Measurements from ENCODE around the gene HIP1R. TPM values are rescaled to one million over a fixed set of nuclear protein-coding genes. Genes with fewer than 3 reads are reported as not detected.

Gene HIP1R
- total RNA-seq, 2 donors from 2014 or later: 42.6 to 74.2 TPM

DNA sequence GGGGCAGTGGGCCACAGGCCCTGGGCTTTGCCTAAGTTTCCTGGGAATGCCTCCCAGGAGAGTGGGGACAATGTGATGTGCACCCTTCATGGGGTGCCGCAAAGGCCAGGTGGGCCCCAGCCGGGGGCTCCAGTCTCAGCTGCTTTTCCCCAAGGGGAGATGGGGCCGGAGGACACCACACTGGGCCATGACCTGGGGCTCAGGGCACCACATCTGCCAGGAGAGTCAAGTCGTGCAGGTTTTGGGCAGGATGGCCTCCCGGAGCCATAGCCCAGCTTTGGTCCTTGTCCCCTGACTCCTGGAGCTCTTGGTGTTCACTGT, 12.2 kb downstream of the HIP1R start:
- Histone ChIP-seq H3K27ac (no peak overlapping the region), H3K9me3 (no peaks in the 10 kb centered on the region), H3K27me3 (no peaks in the 10 kb centered on the region), H3K9ac (ENCODE audit: low read depth in 2 of 2, low read length in 2 of 2) (no peak overlapping the region), H3K36me3 (no peaks in the 10 kb centered on the region), H3K4me3 (no peak overlapping the region), H3K4me1 (no peaks in the 10 kb centered on the region)
- DNase-seq: no peak
- no peak for TF ChIP-seq CTCF (IDR thresholded peaks at IDR 0.05)
- intact Hi-C loops (cut with DNase I): no loop called here

DNA sequence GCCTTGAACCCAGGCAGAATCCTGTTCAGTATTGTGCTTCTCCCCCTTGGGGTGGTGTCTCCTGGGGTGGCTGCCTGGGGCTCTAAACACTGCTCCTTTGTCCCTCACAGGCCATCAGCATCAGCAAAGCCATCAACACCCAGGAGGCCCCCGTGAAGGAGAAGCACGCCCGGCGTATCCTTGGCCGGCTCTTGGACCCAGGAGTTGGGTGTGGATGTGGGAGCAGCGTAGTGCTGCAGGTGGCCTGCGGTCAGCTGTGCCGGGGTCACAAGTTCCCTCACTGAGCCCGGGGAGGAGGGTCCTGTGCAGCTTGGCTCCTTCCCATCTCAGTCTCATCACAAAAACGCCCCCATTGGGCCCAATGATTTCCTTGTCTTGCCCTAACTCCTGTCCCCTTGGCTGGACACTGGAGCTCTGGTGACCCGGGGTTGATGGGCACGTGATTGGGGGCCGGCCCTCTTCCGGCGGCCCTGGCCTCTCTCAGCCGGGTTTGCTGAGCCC, 12.7 kb downstream of the HIP1R start:
- H3K9me3 ChIP-seq: no peaks in the 10 kb centered on the region
- intact Hi-C loops (cut with DNase I): no loop called here
- H3K27ac ChIP-seq: no peak overlapping the region
- no peaks in the 10 kb centered on the region for H3K4me1 ChIP-seq
- no peak for TF ChIP-seq CTCF (IDR thresholded peaks at IDR 0.05)
- no peak overlapping the region for H3K4me3 ChIP-seq
- H3K27me3 ChIP-seq: no peaks in the 10 kb centered on the region
- H3K9ac ChIP-seq (ENCODE audit: low read depth in 2 of 2, low read length in 2 of 2): no peak overlapping the region
- no peaks in the 10 kb centered on the region for H3K36me3 ChIP-seq
- no peak for DNase-seq

- no peak for TF ChIP-seq CTCF (IDR thresholded peaks at IDR 0.05)
- H3K36me3 ChIP-seq: no peaks in the 10 kb centered on the region
- H3K27me3 ChIP-seq: no peaks in the 10 kb centered on the region
- no peak overlapping the region for H3K9ac ChIP-seq (ENCODE audit: low read depth in 2 of 2, low read length in 2 of 2)
- no peak overlapping the region for H3K4me3 ChIP-seq
- H3K4me1 ChIP-seq: no peaks in the 10 kb centered on the region
- no peak overlapping the region for H3K27ac ChIP-seq
- intact Hi-C loops (cut with DNase I): no loop called here
- no peaks in the 10 kb centered on the region for H3K9me3 ChIP-seq
- DNase-seq: no peak
Observed at GRCh38 chr12:122848471-122849351, 13.5 kb downstream of the HIP1R start.

- Histone ChIP-seq H3K27ac (no peak overlapping the region), H3K36me3 (no peaks in the 10 kb centered on the region), H3K9ac (ENCODE audit: low read depth in 2 of 2, low read length in 2 of 2) (no peak overlapping the region), H3K27me3 (no peaks in the 10 kb centered on the region), H3K4me1 (no peaks in the 10 kb centered on the region), H3K9me3 (no peaks in the 10 kb centered on the region), H3K4me3 (no peak overlapping the region)
- intact Hi-C loops (cut with DNase I): no loop called here
- no peak for TF ChIP-seq CTCF (IDR thresholded peaks at IDR 0.05)
- no peak for DNase-seq
Observed at GRCh38 chr12:122849352-122850047, 14.2 kb downstream of the HIP1R start.

DNA sequence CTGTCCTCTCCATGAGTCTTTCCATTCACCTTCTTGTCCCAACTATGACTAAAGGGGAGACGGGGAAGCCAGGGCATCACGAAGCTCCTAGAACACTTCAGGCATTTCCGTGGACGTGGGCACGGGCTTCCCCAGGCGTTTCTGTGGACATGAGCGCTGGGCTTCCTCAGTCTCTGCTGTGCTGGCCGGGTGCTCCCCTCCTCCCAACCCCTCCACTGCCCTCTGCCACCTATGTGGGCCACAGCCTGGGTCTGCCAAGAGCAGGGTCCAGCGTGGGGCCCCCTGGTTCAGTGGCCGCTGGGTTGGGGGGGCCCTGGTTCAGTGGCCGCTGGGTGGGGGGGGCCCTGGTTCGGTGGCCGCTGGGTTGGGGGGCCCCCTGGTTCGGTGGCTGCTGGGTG, 14.8 kb downstream of the HIP1R start:
- no peak overlapping the region for H3K9ac ChIP-seq (ENCODE audit: low read depth in 2 of 2, low read length in 2 of 2)
- no peak overlapping the region for H3K27ac ChIP-seq
- no peaks in the 10 kb centered on the region for H3K4me1 ChIP-seq
- no peaks in the 10 kb centered on the region for H3K36me3 ChIP-seq
- H3K4me3 ChIP-seq: no peak overlapping the region
- H3K27me3 ChIP-seq: no peaks in the 10 kb centered on the region
- H3K9me3 ChIP-seq: no peaks in the 10 kb centered on the region
- no peak for TF ChIP-seq CTCF (IDR thresholded peaks at IDR 0.05)
- no peak for DNase-seq
- intact Hi-C loops (cut with DNase I): no loop called here
